ENCODE measurements around the gene ME1.

The ME1 gene

GRCh38 chr6:83443516-83443915, 12.7 kb upstream of the ME1 start:
- Histone ChIP-seq H4K20me1 (no peaks in the 10 kb centered on the region), H3K4me1 (peaks cover 0 to 29% (median 13%) of the 10 kb centered on the region in 10 experiments; a peak in 13 of 20 replicates), H3K36me3 (no peaks in the 10 kb centered on the region), H3K9me3 (replicated peaks in 1 of 11) (no peaks in the 10 kb centered on the region), H3K4me2 (peak overlapping the region in 7 of 11 experiments; percentile 16 to 50 (median 46); a peak in 12 of 22 replicates), H3K9ac (no peak overlapping the region), H3K4me3 (no peak overlapping the region), H3K27ac (peak overlapping the region in 6 of 11 experiments; percentile 33 to 61 (median 52); a peak in 10 of 22 replicates), H3K27me3 (0 out of 22 replicates have a peak, but pooled peaks cover 0 to 5% (median 0%) of the 10 kb centered on the region in 11 experiments)
- no peak for TF ChIP-seq Cebpa-rat (IDR thresholded peaks at IDR 0.05)

GRCh38 chr6:83442752-83443151, 11.9 kb upstream of the ME1 start:
- no peak overlapping the region for H3K4me3 ChIP-seq
- H3K4me2 ChIP-seq = peak overlapping the region in 6 of 11 experiments; percentile 16 to 50 (median 48); a peak in 8 of 22 replicates
- H3K36me3 ChIP-seq = no peaks in the 10 kb centered on the region
- 0 out of 22 replicates have a peak, but pooled peaks cover 0 to 5% (median 0%) of the 10 kb centered on the region in 11 experiments for H3K27me3 ChIP-seq
- H3K4me1 ChIP-seq = peaks cover 0 to 29% (median 13%) of the 10 kb centered on the region in 10 experiments; a peak in 13 of 20 replicates
- peak overlapping the region in 8 of 11 experiments; percentile 29 to 61 (median 45); a peak in 9 of 22 replicates for H3K27ac ChIP-seq
- TF ChIP-seq Cebpa-rat (IDR thresholded peaks at IDR 0.05) = peak in 6 of 11 experiments; percentile 35 to 76 (median 58); a peak in 10 of 22 replicates
- no peaks in the 10 kb centered on the region for H4K20me1 ChIP-seq
- no peaks in the 10 kb centered on the region for H3K9me3 ChIP-seq (replicated peaks in 1 of 11)
- H3K9ac ChIP-seq = no peak overlapping the region

GRCh38 chr6:83439201-83439600, 8.3 kb upstream of the ME1 start:
- no peaks in the 10 kb centered on the region for H4K20me1 ChIP-seq
- no peak overlapping the region for H3K27ac ChIP-seq
- H3K9ac ChIP-seq = no peak overlapping the region
- H3K4me3 ChIP-seq = no peak overlapping the region
- H3K4me2 ChIP-seq = no peak overlapping the region
- H3K36me3 ChIP-seq = no peaks in the 10 kb centered on the region
- peaks cover 0 to 9% (median 0%) of the 10 kb centered on the region in 11 experiments; a peak in 1 of 22 replicates for H3K27me3 ChIP-seq
- H3K9me3 ChIP-seq (replicated peaks in 1 of 11) = no peaks in the 10 kb centered on the region
- H3K4me1 ChIP-seq = peaks cover 0 to 37% (median 17%) of the 10 kb centered on the region in 10 experiments; a peak in 14 of 20 replicates
- no peak for TF ChIP-seq Cebpa-rat (IDR thresholded peaks at IDR 0.05)

GRCh38 chr6:83436674-83437073, 5.8 kb upstream of the ME1 start:
- TF ChIP-seq Cebpa-rat (IDR thresholded peaks at IDR 0.05) = no peak
- no peak overlapping the region for H3K27ac ChIP-seq
- no peaks in the 10 kb centered on the region for H3K36me3 ChIP-seq
- H3K4me2 ChIP-seq = no peak overlapping the region
- peaks cover 0 to 9% (median 0%) of the 10 kb centered on the region in 11 experiments; a peak in 1 of 22 replicates for H3K27me3 ChIP-seq
- H3K9me3 ChIP-seq (replicated peaks in 1 of 11) = no peaks in the 10 kb centered on the region
- no peak overlapping the region for H3K9ac ChIP-seq
- no peaks in the 10 kb centered on the region for H4K20me1 ChIP-seq
- H3K4me1 ChIP-seq = peaks cover 0 to 30% (median 11%) of the 10 kb centered on the region in 10 experiments; a peak in 13 of 20 replicates
- no peak overlapping the region for H3K4me3 ChIP-seq

- Histone ChIP-seq H3K9ac (no peak overlapping the region), H3K4me2 (no peak overlapping the region; a peak in 1 of 22 replicates), H3K9me3 (replicated peaks in 1 of 11) (peaks cover 0 to 6% (median 0%) of the 10 kb centered on the region in 11 experiments; a peak in 4 of 22 replicates), H3K27me3 (peaks cover 0 to 5% (median 0%) of the 10 kb centered on the region in 11 experiments; a peak in 1 of 22 replicates), H3K4me3 (no peak overlapping the region), H3K36me3 (no peaks in the 10 kb centered on the region), H4K20me1 (no peaks in the 10 kb centered on the region), H3K4me1 (peaks cover 0 to 30% (median 11%) of the 10 kb centered on the region in 10 experiments; a peak in 13 of 20 replicates), H3K27ac (no peak overlapping the region)
- TF ChIP-seq Cebpa-rat (IDR thresholded peaks at IDR 0.05) = no peak
Observed at GRCh38 chr6:83433177-83433576, 2.3 kb upstream of the ME1 start.

- Histone ChIP-seq H3K9me3 (replicated peaks in 1 of 11) (peaks cover 0 to 6% (median 0%) of the 10 kb centered on the region in 11 experiments; a peak in 4 of 22 replicates), H4K20me1 (no peaks in the 10 kb centered on the region), H3K36me3 (no peaks in the 10 kb centered on the region), H3K4me3 (no peak overlapping the region), H3K4me2 (no peak overlapping the region; a peak in 1 of 22 replicates), H3K27me3 (peaks cover 0 to 5% (median 0%) of the 10 kb centered on the region in 11 experiments; a peak in 1 of 22 replicates), H3K27ac (no peak overlapping the region), H3K4me1 (peaks cover 0 to 30% (median 11%) of the 10 kb centered on the region in 10 experiments; a peak in 13 of 20 replicates), H3K9ac (no peak overlapping the region)
- TF ChIP-seq Cebpa-rat (IDR thresholded peaks at IDR 0.05) = no peak
Observed at GRCh38 chr6:83432636-83433035, 1.8 kb upstream of the ME1 start.

GRCh38 chr6:83431545-83432155, 799 bp upstream of the ME1 start:
- Histone ChIP-seq H3K9ac (no peak overlapping the region), H3K4me2 (no peak overlapping the region), H3K4me1 (peaks cover 0 to 30% (median 11%) of the 10 kb centered on the region in 10 experiments; a peak in 13 of 20 replicates), H3K27ac (no peak overlapping the region), H3K27me3 (no peaks in the 10 kb centered on the region), H4K20me1 (no peaks in the 10 kb centered on the region), H3K36me3 (no peaks in the 10 kb centered on the region), H3K4me3 (no peak overlapping the region), H3K9me3 (replicated peaks in 1 of 11) (peaks cover 0 to 6% (median 0%) of the 10 kb centered on the region in 11 experiments; a peak in 4 of 22 replicates)
- no peak for TF ChIP-seq Cebpa-rat (IDR thresholded peaks at IDR 0.05)

GRCh38 chr6:83429857-83430610, 817 bp downstream of the ME1 start:
- Histone ChIP-seq H3K27me3 (no peaks in the 10 kb centered on the region), H3K9me3 (replicated peaks in 1 of 11) (peaks cover 2 to 11% (median 4%) of the 10 kb centered on the region in 11 experiments; a peak in 19 of 22 replicates), H3K27ac (no peak overlapping the region), H3K36me3 (no peaks in the 10 kb centered on the region), H3K9ac (no peak overlapping the region), H4K20me1 (no peaks in the 10 kb centered on the region), H3K4me2 (no peak overlapping the region), H3K4me3 (no peak overlapping the region), H3K4me1 (peaks cover 0 to 20% (median 11%) of the 10 kb centered on the region in 10 experiments; a peak in 13 of 20 replicates)
- TF ChIP-seq Cebpa-rat (IDR thresholded peaks at IDR 0.05) = no peak

- no peaks in the 10 kb centered on the region for H3K36me3 ChIP-seq
- peaks cover 9 to 18% (median 12%) of the 10 kb centered on the region in 11 experiments; a peak in 20 of 22 replicates for H3K9me3 ChIP-seq (replicated peaks in 1 of 11)
- no peak for TF ChIP-seq Cebpa-rat (IDR thresholded peaks at IDR 0.05)
- H4K20me1 ChIP-seq = no peaks in the 10 kb centered on the region
- H3K9ac ChIP-seq = no peak overlapping the region
- H3K4me3 ChIP-seq = no peak overlapping the region
- no peaks in the 10 kb centered on the region for H3K27me3 ChIP-seq
- no peak overlapping the region for H3K4me2 ChIP-seq
- H3K4me1 ChIP-seq = peaks cover 0 to 14% (median 5%) of the 10 kb centered on the region in 10 experiments; a peak in 12 of 20 replicates
- H3K27ac ChIP-seq = no peak overlapping the region
Observed at GRCh38 chr6:83429269-83429668, 1.6 kb downstream of the ME1 start.
